HG03159 (cell line): ENCODE results near the gene PHF5A.
A peak's percentile ranks its signal among the peaks of the same experiment; 100 is the strongest.

Source experiments
- ATAC-seq: cut with Tn5 transposase; IDR thresholded peaks from one replicate; pipeline ENCODE4 v1.9.1; 2021; ENCODE audit warnings: mild to moderate bottlenecking, moderate library complexity; ENCODE audit not compliant: unreplicated experiment

Gene PHF5A, protein sequence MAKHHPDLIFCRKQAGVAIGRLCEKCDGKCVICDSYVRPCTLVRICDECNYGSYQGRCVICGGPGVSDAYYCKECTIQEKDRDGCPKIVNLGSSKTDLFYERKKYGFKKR

DNA sequence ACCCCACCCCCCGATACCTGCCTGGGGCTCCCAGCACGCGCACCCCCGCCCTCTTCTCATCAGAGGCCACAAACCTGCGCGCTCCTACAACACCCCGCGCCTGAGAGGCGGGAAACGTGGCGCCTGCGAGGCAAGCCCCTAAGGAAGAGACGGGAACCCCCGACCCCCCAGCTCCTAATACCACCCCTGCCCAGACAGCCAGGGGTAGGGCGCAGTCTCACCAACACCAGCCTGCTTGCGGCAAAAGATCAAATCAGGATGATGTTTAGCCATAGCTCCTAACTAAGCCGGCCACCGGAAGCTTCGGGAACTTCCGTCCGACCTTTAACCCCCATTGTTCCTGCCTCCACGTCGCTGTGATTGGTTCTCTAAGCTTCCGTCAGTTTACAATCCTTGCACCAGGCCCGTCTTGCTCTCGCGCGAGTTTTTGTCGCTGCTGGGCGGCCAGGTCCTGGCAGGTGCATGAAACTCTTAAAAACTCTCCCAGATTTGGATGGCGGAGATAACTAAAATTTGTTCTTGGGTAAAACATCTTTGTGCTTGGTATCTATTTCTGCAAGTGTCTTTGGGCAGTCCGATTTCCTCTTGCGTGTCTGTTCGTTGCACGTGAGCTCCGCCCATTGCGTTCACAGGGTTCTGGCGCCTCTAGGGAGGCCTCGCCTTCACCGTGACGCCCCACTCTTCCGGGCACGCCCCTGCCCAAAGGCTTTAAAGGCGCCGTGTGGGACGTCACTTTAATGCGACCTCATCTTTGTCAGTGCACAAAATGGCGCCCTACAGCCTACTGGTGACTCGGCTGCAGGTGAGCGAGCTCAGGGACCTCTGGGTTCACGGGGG is at the start of gene PHF5A, which contains the start of gene ACO2:
PHF5A (minus strand) TSS at position 312 of the 837 bp plus-strand sequence; CDS start at position 273, 39 bp downstream.
ACO2 (plus strand) TSS at position 737 of the 837 bp plus-strand sequence; CDS start at position 767, 30 bp downstream.
- peak; percentile 90 for ATAC-seq

DNA sequence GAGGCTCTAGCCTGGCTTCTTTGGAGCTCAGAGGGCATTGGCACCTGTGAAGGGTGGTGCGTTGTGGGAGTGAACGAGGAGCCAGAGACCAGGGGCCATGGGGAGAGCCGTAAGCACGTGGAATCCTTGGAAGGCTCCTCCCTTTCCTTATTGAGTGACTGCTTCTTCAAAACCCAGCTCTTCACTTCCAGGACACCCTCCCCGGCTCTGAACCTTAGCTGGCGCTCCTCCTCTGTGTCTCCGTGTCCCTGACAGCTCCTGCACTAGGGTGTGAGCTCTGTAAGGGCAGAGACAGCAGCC is 49.5 kb upstream of the PHF5A start:
- no peak for ATAC-seq

DNA sequence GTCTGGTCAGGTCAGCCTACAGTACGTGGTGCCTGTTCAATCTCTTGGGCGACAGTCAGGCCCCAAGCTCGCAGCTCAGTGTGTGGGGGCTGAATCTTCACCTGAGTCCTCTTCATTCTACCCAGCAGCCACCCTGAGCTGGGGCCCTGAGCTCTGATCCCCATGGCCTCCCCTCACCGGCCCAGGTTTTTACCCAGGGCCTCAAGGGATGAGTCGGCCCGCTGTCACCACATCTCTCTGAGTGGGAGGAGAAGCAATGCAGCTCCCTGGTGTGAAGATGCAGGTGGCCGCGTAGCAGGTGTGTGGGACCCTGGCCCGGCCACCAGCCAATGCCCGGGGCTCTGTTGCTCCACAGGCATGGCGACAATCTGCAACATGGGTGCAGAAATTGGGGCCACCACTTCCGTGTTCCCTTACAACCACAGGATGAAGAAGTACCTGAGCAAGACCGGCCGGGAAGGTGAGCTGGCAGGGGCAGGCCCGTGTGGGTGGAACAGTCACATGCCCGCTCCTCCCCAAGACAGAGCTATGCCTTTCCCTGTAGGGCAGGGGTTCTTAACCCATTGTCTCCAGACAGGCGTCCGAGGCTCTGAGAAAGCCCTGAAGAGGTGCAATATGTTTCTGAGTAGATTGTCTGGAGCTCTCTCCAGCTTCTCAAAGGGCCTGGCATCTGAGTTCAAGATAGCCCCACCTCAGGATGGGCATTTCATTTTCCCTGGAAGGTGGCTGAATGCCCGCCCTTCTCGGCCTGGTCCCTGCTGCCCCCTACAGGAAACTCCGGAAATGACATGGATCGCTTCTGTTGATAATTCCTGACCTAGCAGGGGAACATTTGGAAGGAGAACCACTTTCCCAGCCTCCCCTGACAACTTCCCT is 48.9 kb upstream of the PHF5A start:
- no peak for ATAC-seq

DNA sequence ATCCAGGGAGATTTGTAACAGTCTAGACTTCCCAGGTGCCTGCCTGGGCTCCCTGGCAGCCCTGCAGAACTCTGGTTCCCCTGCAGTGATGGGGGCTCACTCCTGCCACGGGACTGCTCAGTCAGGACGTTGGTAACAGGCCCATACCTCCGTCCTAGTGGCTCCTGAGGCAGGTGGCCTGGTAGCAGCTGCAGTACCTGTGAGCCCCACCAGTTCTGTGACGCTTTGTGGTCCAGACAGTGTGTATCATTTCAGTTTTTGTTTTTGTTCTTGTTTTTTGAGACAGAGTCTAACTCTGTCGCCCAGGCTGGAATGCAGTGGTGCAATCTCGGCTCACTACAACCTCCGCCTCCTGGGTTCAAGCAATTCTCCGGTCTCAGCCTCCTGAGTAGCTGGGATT is 48.0 kb upstream of the PHF5A start:
- no peak for ATAC-seq

DNA sequence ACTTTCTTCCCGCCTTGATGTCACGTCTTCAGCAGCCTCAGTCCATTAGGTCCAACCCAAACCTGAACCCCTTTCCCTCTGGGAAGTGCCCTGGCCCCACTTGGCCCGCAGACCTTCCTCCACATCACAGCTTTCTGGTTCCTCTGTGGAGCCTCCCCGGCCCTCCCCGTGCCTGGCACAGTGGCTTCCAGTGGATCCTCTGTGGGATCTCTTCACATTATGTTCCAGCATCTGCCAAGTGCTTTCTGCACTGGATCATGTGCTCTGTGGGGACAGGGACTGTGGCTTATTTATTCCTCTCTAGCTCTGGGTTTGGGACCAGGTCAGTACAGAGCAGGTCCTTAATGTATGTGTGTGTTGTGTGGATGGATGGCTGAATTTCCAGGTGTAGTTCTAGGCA is 44.9 kb upstream of the PHF5A start:
- no peak for ATAC-seq

DNA sequence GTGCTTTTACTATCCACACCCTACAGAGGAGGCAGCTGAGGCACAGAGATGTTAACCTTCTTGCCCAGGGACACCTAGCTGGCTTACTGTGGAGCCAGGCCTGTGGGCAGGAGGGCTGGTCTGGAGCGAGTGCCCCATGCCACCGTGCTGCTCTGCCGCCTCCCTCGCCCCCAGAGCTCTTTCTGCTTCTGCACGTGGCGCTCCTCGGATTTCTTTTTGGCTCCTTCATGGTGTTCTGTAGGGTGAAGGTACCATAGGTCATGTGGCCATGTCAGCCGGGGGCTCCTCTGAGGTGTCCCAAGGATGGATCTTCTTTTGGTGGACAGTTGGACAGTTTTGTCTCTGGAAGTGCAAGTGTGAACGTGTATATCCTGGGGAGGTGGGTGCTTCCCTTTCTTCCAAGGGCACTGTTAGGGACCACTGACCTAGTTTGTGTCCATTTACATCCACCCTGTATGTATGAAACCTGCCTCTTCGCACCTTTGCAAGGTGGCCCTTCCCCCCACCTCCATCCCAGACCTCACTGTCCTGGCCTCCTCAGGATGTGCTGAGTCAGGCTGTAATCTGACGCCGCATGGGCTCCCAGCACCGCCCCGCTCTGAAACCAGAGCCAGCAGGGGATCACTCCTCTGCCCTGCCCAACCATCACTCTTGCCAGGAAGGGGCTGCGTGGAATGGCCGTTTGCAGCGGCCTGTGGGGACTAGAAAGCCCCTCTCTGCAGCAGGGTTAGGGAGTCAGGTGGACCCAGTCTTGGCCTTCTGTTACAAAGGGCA is 44.1 kb upstream of the PHF5A start:
- no peak for ATAC-seq

DNA sequence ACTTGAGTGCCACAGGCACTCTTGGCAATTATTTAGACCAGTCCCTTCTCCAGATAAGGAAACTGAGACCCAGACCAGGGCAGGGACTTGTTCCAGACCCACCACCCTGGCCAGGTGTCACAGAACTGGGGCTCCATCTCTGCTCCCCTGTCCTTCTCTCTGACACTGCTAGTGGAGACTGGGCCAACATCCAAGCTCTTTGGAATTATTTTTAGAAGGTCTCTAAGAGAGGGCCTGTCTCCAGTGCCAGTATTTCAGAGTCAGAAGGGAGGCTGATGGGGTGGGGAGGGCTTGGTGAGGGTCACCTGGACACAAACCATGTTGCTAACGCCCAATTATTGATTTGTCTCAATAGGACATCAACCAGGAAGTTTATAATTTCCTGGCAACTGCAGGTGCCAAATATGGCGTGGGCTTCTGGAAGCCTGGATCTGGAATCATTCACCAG is 43.1 kb upstream of the PHF5A start:
- no peak for ATAC-seq

DNA sequence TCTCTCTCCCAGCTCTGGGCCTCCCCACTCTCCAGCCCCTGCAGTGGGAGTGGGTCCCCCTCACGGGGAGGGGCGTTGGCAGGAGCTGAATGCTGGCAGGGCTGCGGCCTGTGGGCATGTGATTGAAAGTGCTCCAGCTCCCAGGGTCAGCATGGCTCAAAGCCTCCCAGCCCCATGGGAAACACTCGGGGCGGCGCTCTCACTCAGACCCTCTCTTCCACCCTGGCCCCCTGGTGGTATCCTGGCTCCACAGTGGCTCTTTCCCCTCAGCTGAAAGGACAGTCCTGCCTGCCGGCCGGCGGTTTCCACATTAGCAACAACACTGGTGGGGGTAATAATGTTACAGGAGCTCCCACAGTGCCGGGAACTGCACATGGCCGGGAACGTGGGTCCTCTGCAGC is 40.3 kb upstream of the PHF5A start:
- ATAC-seq = no peak

DNA sequence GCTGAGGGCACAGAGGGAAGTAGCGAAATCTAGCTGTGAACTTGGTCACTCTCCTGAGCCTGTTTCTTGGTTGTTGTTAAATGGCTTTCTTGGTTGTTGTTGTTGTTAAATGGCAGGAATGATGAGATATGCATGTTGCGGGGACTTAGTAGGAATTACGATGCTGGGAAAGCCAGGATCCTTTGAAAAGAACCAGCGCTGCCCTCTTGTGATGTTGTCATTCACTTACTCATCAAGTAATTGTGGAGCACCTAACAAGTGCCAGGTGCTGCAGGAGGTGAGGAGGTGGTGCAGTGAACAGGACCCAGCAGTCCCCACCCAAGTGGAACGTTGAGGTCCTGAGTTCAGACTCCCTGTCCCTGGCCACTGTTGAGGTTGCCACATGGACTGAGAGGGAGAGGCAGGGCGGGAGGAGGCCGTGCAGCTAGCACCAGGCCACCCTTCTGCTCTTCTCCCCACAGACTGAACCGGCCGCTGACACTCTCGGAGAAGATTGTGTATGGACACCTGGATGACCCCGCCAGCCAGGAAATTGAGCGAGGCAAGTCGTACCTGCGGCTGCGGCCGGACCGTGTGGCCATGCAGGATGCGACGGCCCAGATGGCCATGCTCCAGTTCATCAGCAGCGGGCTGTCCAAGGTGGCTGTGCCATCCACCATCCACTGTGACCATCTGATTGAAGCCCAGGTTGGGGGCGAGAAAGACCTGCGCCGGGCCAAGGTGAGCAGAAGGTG is 39.0 kb upstream of the PHF5A start:
- no peak for ATAC-seq

DNA sequence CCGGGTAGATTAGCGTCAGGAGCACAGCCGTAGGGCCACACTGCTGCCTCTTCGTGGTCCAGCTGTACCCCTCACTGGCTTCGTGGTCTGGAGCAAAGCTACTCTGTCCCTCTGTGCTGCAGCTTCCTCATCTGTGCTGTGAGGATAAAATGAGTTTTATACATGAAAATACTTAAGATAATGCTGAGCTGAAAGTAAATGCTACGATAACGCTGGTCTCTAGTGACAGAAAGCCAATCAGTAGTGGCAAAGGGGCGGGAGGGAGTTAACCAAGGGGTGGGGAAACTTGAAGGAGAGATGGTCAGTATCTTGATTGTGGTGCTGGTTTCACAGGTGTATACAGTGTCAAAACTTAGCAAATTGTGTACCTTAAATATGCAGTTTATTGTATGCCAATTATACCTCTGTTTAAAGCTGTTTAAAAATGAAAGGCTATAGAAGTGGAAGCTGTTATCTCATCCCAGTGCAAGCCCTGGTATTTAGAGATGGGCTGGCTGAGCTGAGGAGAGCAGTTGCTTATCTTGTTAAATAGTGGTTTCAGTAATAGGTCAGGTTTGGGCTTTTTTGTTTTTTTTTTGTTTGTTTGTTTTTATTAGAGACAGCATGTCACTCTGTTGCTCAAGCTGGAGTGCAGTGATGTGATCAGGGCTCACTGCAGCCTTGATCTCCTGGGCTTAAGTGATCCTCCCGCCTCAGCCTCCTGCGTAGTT is 37.2 kb upstream of the PHF5A start:
- ATAC-seq = no peak

DNA sequence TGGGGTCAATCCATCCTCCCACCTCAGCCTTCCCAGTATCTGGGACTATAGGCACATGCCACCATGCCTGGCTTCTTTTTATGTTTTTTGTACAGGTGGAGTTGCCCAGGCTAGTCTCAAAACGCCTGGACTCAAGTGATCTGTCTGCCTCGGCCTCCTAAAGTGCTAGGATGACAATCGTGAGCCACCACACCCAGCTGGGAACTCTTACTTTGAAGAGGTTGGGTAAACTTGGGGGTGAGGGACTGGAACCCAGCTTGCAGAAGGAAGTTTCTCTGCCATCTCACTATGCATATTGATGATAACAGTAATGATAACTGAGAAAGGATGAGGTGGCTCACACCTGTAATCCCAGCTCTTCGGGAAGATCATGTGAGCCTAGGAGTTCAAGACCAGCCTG is 36.3 kb upstream of the PHF5A start:
- no peak for ATAC-seq

DNA sequence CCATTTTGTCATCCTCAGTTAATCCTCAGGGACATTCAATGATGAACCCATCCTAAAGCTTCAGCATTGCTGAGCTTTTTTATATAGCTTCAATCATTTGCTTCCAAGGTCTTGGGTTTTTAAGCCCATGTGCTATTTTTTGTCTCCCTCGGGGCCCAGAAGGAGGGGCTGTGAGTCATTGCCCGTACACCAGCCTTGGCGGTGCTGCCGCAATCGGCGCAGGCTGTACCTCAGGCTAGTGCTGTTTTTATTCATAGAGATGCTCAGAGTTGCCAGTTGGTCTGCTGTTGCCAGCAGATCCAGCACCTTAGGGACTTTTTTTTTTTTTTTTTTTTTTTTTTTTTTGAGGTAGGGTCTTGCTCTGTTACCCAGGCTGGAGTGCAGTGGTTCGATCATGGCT is 35.9 kb upstream of the PHF5A start:
- no peak for ATAC-seq

DNA sequence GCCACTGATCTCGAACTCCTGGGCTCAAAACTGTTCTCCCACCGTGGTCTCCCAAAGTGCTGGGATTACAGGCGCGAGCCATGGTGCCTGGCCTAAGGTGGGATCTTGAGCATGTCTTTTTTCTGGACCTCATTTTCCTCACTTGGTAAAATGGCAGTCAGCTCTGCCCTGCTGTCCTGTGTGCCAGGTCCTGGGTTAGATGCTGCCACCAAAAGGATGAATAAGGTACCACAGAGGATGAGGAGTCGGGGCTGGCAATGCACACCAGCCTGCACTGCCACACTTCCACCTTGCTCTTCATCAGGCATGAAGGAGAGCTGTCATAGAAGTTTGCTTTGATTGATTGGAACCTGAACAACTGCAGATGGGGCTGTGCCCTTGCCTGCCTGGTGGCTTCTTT is 32.7 kb upstream of the PHF5A start:
- no peak for ATAC-seq

DNA sequence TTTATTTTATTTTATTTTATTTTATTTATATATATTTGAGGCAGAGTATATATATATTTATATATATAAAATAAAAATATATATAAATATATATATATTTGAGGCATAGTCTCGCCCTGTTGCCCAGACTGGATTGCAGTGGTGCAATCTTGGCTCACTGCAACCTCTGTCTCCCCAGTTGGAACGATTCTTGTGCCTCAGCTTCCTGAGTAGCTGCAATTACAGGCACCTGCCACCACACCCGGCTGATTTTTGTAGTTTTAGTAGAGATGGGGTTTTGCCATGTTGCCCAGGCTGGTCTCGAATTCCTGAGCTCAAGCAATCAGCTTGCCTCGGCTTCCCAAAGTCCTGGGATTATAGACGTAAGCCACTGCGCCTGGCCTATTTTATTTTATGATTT is 31.8 kb upstream of the PHF5A start:
- ATAC-seq = no peak

DNA sequence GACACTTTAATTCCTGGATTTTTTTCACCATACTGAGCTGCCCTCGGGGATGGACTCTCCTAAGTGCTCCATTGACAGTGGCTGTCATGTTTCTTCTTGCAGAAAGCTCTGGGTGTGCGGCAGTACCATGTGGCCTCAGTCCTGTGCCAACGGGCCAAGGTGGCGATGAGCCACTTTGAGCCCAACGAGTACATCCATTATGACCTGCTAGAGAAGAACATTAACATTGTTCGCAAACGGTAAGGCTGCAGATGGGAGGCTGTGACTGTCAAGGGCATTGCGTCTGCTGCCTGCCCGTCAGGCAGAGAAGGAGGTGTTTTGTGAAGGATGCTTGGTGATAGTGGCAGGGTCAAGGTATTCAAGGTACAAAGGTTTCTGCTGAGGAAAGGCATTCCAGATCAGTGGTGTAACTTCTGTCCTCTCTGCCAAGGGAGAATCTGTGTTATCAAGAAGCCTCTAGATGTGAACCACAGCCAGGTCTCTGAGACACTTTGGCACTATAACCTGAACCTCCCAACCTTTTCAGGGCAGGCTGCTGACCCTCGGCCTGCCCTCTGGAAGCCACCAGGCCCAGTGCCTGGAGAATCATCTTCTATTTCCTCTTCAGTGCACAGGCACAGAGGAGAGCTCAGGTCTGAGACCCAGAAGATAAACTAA is 31.3 kb upstream of the PHF5A start:
- ATAC-seq = no peak

DNA sequence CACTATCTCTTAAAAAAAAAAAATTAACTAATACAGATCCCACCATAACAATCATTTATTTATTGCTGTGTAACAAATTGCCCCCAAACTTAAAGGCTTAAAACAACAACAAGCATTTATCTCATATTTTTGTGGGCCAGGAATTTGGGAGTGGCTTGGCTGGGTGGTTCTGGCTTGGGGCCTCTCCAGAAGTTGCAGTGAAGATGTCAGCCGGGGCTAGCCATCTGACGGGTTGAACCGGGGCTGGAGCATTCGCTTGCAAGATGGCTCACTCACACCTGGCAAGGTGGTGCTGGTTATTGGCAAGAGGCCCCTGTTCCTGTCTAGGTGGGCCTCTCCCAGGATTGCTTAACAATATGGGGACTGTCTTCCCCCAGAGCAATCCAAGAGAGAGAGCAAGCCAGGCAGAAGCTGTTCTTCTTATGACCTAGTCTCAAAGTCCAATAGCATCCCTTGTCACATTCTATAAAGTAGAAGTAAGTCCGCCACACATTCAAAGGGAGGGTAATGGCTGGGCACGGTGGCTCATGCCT is 29.9 kb upstream of the PHF5A start:
- no peak for ATAC-seq

DNA sequence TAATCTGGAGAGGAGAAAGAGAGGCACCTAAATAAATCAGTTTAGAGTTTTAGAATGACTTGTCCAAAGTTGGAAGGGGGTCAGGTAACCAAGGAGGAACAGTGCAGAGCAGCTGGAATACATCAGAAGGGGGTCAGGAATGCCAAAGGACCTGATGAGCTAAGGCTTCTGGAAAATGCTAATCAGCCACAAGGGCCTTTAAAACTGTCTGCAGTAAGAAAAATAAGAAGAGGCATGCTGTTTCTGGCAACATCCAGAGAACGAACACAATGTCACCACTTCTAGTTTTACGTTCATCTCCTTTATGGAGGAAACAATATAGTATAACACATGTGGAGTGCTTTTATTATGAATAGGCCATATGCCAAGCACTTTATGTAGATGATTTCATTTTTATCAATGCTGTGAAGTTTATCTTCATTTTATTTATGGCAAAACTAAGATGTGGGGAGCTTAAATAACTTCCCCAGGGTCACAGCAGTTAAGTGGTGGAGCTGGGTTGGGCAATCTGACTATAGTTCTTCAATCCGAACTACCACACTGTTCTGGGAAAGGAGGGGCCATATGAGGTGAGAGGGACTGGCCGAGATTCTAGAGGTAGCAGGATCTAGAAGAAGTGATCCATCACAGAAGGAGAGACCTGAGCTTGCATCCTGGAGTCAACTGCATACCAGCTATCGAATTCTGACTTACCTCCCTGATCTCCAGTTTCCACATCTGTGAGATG is 23.0 kb upstream of the PHF5A start:
- ATAC-seq = no peak
